ENCODE data around the gene ALPK3.

Gene ALPK3, protein sequence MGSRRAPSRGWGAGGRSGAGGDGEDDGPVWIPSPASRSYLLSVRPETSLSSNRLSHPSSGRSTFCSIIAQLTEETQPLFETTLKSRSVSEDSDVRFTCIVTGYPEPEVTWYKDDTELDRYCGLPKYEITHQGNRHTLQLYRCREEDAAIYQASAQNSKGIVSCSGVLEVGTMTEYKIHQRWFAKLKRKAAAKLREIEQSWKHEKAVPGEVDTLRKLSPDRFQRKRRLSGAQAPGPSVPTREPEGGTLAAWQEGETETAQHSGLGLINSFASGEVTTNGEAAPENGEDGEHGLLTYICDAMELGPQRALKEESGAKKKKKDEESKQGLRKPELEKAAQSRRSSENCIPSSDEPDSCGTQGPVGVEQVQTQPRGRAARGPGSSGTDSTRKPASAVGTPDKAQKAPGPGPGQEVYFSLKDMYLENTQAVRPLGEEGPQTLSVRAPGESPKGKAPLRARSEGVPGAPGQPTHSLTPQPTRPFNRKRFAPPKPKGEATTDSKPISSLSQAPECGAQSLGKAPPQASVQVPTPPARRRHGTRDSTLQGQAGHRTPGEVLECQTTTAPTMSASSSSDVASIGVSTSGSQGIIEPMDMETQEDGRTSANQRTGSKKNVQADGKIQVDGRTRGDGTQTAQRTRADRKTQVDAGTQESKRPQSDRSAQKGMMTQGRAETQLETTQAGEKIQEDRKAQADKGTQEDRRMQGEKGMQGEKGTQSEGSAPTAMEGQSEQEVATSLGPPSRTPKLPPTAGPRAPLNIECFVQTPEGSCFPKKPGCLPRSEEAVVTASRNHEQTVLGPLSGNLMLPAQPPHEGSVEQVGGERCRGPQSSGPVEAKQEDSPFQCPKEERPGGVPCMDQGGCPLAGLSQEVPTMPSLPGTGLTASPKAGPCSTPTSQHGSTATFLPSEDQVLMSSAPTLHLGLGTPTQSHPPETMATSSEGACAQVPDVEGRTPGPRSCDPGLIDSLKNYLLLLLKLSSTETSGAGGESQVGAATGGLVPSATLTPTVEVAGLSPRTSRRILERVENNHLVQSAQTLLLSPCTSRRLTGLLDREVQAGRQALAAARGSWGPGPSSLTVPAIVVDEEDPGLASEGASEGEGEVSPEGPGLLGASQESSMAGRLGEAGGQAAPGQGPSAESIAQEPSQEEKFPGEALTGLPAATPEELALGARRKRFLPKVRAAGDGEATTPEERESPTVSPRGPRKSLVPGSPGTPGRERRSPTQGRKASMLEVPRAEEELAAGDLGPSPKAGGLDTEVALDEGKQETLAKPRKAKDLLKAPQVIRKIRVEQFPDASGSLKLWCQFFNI (N-terminal part only)

DNA sequence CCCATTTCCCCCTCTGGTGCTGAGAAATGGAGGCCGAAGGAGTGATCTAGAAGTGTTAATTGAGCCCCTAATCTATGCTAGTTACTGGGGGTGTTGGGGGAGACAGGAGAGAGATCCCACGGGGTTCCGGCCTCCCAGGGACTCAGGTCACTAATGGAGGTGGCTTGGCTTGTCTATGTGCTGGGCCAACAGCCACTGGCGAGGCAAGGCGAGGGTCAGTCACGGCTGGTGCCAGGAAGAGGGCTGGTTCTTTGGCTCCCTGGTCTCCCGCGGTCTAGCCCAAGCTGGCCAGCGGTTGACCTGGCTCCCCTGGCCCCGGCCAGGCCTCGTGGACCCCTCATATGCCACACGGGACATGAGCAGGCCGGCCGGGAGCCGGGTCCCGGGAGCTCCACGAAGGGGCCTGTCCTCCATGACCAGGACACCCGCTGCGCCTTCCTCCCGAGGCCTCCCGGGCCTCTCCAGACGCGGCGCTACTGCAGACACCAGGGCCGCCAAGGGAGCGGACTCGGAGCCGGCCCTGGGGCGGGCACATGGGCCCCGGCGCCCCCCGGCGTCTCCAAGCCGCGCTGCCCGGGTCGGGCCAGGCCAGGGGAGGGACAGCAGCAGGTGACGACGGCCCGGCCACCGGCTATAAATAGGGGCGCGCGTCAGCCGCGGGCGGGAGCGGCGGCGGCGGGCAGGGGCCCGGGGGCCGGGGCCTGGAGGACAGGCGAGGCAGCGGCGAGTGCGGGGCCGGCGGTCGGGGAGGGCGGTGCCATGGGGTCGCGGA is at the start of gene ALPK3:
ALPK3 (plus strand) TSS at position 663 of the 772 bp plus-strand sequence; CDS start at position 760, 97 bp downstream.
- DNase-seq, result no peak

DNA sequence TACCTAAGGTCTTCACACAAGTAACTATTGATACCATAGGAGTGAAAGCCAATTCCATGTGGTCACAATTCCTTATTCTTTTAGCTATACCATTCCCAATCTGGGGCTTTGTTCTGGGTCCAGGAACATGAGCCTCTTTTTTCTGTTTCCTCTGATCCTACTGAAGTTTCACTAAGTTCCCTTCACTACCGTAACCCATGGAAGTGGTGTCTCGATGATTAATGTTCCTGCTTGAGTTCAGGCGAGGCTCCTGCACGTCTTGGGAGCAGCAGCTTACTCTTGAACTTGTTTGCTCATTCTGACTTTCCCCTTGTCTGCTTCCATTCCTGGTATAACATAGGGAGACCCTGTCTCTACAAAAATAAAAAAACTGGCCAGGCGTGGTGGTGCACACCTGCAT is 45.1 kb upstream of the ALPK3 start:
- no peak for DNase-seq

DNA sequence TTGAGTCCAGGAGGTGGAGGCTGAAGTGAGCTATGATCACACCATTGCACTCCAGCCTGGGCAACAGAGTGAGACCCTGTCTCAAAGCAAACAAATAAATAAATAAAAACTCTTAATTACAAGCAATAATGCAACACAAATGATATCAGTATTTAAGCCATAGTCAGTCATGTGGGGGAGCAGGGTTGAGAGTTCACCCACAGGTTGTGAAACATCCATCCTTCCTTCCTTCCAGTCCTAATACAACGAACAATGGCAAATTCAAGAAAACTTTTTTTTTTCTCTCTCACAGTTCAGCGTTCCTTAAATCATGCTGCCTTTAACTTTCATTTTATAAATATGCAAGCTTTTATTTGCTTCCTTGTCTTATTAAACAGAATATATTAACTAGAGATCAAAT is 44.7 kb upstream of the ALPK3 start:
- DNase-seq, result no peak

DNA sequence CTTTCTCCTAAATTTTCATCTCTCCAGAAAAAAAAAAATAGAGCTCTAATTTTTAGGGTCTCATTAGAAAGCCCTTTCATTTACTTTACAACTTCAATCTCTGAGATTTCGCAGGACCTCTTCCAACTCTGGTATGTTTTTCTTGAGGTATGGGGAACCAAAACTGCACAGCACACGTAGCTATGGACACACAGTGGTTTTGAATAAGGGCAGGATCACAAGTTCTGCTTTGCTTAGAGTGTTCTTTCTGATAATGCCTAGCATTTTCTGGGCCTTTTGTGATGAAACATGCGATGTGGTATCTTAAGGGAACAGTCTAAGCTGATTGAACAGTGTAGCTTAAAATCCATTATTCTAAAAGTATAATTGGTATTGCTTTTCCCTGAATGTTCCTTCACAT is 43.4 kb upstream of the ALPK3 start:
- no peak for DNase-seq

DNA sequence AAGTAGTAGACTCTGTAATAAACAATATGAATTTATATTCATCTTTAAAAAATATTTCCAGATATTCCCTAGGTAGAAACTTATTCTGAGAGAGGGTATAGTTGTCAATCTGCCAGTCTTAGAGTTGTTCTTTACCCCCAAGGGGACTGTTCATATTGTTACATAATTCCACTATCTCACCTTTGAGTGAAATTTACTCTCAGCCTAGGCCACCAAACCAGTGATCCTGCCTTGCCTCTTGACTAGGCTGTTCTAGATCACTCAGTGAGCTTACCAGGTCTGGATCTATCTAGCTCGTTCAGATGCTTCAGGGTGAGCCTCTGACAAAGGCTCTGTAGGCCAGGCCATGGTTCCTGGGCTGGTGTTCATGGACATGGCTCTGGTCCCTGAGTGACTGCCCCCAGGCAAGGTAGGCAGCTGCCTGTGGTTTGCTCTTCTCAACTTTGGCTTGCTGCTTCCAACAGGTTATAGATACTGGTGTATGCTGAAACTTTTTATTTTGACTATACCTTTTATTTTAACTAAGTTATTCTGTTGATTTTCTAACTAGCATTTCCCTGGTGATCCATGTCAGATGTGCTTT is 41.2 kb upstream of the ALPK3 start:
- no peak for DNase-seq

DNA sequence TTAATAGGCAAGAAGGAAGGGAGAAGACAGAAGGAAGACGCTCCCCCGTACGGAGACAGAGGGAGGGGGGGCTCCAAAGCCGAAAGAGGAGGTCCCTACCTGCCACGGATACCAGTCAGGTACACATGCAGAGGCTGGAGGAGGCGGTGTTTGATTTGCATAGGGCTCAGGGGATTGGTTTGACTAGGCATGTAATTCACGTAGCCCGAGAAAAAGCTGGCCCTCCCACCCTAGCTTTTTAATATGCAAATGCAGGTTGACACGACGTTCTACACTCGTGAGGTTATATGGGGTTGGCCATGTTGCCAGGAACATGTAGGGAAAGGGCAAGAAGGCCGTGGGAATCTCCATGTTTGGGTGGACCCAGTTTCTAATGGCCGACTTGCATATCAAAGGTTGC is 39.0 kb upstream of the ALPK3 start:
- DNase-seq, result no peak

DNA sequence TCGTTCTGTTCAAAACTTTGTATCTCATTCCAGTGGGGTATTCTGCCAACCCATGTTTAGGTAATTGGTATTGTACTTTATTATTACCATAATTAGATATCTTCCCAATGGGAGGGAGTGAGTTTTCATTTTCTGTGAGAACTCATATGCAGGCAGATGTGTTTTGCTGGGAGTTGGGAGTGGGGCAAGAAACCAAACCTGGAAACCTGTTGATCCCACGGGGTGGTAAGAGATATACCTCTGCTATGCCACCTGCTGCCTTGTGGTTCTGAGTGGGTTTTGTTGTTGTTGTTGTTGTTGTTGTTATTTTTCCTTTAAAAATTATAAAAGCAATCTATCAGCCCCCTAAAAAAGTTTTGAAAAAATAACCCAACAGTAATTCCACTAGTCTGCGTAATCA is 36.7 kb upstream of the ALPK3 start:
- DNase-seq, result no peak

DNA sequence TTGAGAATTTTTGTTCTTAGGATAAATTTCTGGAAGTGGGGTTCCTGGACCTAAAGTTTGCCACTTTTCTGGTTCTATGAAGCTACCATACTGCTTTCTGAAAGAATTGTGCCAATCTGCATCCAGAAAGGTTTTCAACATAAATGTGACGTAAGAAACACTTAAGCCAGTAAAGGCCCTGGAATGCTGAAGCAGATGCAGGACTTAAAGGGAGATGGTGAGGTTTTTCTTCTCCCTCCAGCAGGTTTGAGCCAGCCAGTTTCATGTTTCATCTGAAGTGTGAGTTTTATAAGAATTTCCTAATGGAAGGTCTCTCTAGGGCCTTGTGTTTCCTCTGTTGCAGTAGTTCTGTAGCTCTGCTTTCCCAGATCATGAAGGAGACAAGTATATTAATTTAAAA is 35.7 kb upstream of the ALPK3 start:
- no peak for DNase-seq

DNA sequence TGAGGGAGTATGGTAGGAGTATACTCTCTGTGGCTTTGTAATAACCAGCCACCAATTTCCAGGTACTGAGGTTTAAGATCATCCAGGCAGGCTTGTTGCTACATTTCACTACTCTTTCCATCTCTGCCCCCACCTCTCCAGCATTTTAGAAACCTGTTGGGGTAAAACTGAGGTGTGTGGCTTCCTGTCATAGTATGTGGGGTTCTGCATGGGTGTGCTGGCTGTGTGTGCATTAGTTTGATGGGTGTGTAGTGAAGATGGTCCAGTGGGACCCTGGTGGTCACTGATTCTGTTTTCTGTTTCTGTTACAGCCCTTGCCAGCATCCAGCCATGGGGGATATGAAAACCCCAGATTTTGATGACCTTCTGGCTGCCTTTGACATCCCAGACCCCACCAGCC is 34.8 kb upstream of the ALPK3 start:
- DNase-seq, result no peak

DNA sequence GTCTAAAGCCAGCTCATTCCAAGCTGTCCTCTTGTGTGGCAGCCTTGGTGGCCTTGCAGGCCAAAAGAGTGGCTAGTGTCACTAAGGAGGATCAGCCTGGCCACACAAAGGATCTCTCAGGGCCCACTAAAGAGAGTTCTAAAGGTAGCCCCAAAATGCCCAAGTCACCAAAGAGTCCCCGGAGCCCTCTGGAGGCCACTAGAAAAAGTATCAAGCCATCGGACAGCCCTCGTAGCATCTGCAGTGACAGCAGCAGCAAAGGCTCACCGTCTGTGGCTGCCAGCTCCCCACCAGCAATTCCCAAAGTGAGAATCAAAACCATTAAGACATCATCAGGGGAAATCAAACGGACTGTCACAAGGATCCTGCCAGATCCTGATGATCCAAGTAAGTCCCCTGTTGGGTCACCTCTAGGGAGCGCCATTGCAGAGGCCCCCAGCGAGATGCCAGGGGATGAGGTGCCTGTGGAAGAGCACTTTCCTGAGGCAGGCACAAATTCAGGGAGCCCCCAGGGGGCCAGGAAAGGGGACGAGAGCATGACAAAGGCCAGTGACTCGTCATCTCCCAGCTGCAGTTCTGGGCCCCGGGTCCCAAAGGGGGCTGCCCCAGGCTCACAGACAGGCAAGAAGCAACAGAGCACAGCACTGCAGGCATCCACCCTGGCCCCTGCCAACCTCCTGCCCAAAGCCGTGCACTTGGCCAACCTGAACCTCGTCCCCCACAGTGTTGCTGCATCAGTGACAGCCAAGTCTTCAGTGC is 33.5 kb upstream of the ALPK3 start:
- no peak for DNase-seq

DNA sequence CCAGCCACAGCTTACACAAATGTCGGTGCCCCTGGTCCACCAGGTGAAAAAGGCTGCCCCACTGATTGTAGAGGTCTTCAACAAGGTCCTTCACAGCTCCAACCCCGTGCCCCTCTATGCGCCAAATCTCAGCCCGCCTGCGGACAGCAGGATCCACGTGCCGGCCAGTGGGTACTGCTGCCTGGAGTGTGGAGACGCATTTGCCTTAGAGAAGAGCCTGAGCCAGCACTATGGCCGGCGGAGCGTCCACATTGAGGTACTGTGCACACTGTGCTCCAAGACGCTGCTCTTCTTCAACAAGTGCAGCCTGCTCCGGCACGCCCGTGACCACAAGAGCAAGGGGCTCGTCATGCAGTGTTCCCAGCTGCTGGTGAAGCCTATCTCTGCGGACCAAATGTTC is 32.9 kb upstream of the ALPK3 start:
- DNase-seq, result no peak

DNA sequence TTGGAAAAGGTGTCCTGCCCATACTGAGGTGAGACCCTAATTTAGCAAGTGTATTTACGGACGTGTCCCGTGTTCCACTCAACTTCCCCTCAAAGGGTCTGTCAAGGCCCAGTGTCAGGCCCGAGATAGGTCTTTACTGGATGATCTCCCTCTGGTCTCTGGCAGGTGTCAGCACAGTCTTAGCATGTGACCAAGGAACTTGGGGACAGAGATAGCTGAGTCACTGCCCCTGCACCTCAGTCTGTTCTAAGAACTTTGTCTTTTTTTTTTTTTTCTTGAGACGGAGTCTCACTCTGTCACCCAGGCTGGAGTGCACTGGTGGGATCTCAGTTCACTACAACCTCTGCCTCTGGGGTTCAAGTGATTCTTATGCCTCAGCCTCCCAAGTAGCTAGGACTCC is 32.1 kb upstream of the ALPK3 start:
- no peak for DNase-seq

DNA sequence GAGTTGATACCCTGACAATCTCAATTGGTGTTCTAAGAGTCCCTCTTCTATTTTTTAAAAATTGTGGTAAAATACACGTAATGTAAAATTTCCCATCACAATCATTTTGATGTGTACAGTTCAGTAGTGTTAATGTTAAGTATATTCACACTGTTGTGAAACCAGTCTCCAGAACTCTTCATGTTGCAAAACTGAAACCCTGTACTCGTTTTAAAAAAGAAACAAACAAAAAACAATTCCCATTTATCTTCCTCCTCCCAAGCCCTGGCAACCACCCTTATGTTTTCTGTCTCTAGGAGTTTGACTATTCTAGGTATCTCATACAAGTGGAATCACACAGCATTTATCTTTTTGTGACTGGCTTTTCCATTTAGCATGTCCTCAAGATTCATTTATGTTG is 28.7 kb upstream of the ALPK3 start:
- DNase-seq, result no peak

DNA sequence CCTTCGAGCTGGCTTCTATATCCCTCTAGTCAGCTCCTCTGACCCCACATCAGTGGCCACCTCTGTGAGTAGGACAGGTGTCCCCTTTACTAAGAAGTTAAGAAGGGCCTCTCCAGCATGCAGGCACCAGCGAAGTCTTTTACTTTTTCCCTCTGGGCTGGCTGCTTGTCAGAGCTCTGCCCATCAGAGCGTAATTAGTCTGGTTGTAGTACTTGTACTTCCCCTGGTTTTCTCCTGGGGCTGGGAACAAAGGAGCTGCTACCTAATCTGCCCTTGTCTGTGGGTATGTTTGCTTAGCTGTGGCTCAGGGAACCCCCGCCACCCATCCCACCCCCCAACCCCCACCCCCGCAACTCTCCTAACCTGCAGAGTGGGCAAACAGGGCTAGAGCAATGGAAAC is 27.4 kb upstream of the ALPK3 start:
- DNase-seq, result no peak

DNA sequence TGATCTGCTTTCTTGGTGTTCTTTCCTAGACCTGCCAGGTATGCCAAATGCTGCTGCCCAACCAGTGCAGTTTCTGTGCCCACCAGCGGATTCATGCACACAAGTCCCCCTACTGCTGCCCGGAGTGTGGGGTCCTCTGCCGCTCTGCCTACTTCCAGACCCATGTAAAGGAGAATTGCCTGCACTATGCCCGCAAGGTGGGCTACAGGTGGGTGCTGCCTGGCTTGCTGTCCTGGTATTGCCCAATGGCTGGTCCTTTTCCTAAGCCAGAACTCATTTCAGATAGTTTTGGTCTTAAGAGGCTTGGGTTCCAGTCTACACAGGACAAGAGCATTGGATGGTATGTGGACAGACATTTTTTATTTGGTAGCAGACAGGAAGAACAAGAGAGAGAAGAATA is 26.5 kb upstream of the ALPK3 start:
- no peak for DNase-seq

DNA sequence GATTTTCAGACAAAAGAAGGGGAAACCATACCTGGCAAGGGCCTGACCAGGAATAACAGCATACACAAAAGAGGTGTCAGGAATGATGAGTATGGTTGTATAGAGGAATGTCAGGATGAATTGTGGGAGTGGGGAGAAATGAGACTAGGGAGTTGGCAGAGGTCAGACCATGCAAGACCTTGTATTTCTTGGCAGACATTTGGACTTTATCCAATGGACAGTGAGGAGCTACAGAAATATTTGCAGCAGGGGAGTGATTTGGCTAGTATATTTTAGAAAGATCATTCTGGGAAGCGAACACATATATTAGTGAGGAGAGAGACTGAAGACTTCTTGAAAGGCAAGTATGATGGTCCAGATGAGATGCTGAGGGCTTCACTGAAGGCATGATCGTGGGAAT is 25.4 kb upstream of the ALPK3 start:
- no peak for DNase-seq

DNA sequence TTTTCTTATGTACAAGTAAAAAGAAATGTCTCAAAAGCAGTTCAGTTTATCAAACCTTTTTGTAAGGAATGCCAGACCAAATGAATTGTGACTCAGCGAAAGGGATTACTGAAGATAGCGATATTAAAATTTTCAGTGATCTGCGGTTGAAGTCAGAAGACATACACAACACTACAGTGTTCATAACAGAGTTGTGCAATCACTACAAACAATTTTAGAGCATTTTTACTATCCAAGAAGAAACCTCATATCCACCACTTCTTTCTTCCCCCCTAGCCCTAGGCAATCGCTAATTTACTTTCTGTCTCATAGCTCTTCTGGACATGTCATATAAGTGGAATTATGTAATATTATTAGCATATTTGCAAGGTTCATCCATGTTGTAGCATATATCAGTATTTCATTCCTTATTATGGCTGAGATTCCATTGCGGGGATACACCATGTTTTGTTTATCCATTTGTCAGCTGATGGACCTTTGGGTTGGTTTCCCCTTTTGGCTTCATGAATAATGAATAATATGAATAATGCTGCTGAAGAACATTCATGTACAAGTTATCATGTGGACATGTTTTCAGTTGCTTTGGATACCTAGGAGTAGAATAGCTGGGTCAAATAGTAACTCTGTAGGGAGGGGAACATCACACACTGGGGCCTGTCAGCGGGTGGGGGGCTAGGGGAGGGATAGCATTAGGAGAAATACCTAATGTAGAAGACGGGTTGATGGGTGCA is 23.6 kb upstream of the ALPK3 start:
- no peak for DNase-seq

DNA sequence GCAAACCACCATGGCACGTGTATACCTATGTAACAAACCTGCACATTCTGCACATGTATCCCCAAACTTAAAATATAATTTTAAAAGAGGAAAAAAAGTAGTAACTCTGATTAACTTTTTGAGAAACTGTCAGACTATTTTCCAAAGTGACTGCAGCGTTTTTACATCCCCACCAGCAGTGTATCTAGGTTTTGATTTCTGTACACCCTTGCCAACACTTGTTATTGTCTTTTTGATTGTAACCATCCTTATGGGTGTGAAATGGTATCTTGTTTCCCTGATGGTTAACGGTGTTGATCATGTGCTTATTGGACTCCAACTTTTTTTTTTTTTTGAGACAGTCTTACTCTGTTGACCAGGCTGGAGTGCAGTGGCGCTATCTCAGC is 23.0 kb upstream of the ALPK3 start:
- no peak for DNase-seq

DNA sequence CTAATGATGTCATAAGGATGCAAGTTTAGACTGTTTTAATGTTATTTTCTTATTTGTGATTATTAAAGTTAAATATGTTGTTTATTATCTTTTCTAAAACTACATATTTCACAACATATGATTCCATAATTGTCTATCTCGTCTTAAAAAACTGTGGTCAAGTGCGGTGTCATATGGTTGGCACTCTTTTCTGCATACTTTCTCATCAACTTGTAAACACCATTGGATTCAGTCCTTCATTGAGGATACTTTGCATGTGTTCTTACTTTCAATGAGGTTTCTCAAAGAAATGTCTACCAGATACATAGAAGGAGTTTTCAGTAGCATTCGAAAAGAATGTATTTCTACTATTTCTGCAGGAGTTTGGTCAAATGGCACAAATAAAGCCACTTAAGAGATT is 22.0 kb upstream of the ALPK3 start:
- no peak for DNase-seq

DNA sequence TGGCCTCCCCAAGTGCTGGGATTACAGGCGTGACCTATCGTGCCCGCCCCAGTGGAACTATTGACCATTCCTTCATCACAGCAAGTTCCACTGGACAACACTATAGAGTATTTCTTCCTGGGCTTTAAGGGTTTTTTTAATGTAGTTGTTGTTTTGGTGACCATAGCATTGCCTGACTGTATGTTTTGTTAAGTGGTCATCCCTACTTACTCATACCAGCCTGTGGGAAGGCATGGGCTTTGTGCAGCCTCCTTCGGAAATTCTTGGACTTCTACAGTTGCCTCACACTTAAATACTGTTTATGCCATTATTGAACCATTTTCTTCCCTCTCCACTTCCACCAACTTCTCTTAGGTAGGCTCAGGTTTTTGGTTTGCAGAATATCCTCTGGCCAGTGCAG is 19.9 kb upstream of the ALPK3 start:
- no peak for DNase-seq

DNA sequence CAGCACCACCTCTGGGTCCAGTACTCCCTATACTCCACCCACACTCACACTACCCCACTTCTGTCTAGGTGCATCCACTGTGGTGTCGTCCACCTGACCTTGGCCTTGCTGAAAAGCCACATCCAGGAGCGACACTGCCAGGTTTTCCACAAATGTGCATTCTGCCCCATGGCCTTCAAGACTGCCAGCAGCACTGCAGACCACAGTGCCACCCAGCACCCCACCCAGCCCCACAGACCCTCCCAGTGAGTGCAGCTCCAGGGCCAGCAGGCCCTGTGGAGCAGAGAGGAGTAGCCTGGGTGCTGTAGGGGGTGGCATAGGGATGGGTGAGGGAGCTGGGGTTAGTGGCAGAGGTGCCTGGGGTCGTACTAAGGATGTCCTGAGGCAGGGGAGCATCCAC is 19.4 kb upstream of the ALPK3 start:
- no peak for DNase-seq
